SK-N-MC (cell line): ENCODE data around the gene LTO1.

Source experiments
- DNase-seq: peaks from one replicate; pipeline ENCODE4 v3.0.0-alpha.2; 2011; ENCODE audit warnings: low read depth, low spot score
- H3K27ac ChIP-seq: fragments of 200-600 bp; sonication (generic); 2 replicates; pipeline ENCODE4 v1.5.1; 2016; ENCODE audit warnings: mixed run types
- H3K36me3 ChIP-seq: fragments of 200-600 bp; sonication (generic); 2 replicates; pipeline ENCODE4 v1.6.1; 2017; ENCODE audit warnings: antibody characterized with exemption, low read length, mixed read lengths; ENCODE audit not compliant: insufficient read depth
- H3K4me3 ChIP-seq: fragments of 200-600 bp; sonication (generic); 2 replicates; pipeline ENCODE4 v1.5.1; 2016
- H3K9ac ChIP-seq: fragments of 200-600 bp; sonication (generic); 2 replicates; pipeline ENCODE4 v1.8.0; 2017; ENCODE audit warnings: mixed run types, mixed read lengths; ENCODE audit not compliant: insufficient read length
- H3K9me3 ChIP-seq: fragments of 200-600 bp; sonication (generic); 2 replicates; pipeline ENCODE4 v1.6.1; 2017; ENCODE audit warnings: low read depth, mild to moderate bottlenecking, antibody characterized with exemption, low read length, moderate library complexity, mixed read lengths
- EZH2 ChIP-seq: fragments of 200-600 bp; sonication (generic); IDR thresholded peaks from one replicate; pipeline ENCODE4 v1.6.1; 2017; ENCODE audit warnings: antibody characterized with exemption
- FOXP2 ChIP-seq: optimal IDR thresholded peaks from 2 replicates; pipeline ENCODE3; 2011; ENCODE audit warnings: mild to moderate bottlenecking, moderate library complexity; ENCODE audit not compliant: insufficient read depth; ENCODE audit errors: extremely low read length, control extremely low read depth
- POLR2AphosphoS5 ChIP-seq: IDR thresholded peaks from 2 replicates; pipeline ENCODE4 v1.6.1; 2012; ENCODE audit warnings: mild to moderate bottlenecking, low read depth, low read length, borderline replicate concordance

LTO1 gene

GRCh38 chr11:69653406-69653960, 21.7 kb downstream of the LTO1 start:
- no peaks in the 10 kb centered on the region for H3K9me3 ChIP-seq
- H3K36me3 ChIP-seq: peaks cover 58% of the 10 kb centered on the region
- H3K9ac ChIP-seq: no peak overlapping the region
- no peak overlapping the region for H3K4me3 ChIP-seq
- no peak for DNase-seq
- H3K27ac ChIP-seq: peak overlapping the region; percentile 98
- TF ChIP-seq FOXP2: no peak
- TF ChIP-seq POLR2AphosphoS5: no peak

- TF ChIP-seq POLR2AphosphoS5 (peak; percentile 61), EZH2 (no peak), FOXP2 (no peak)
- peak overlapping the region; percentile 98 for H3K27ac ChIP-seq
- no peak overlapping the region for H3K9ac ChIP-seq
- peaks cover 63% of the 10 kb centered on the region for H3K36me3 ChIP-seq
- no peak overlapping the region for H3K4me3 ChIP-seq
- no peaks in the 10 kb centered on the region for H3K9me3 ChIP-seq
- no peak for DNase-seq
These were observed 22.2 kb downstream of the LTO1 start for GRCh38 chr11:69652999-69653398.

- Histone ChIP-seq H3K9ac (no peak overlapping the region), H3K9me3 (no peaks in the 10 kb centered on the region), H3K27ac (peak overlapping the region; percentile 98), H3K36me3 (peaks cover 72% of the 10 kb centered on the region), H3K4me3 (no peak overlapping the region)
- no peak for DNase-seq
- TF ChIP-seq EZH2: no peak
- TF ChIP-seq POLR2AphosphoS5: peak; percentile 18
These were observed 23.1 kb downstream of the LTO1 start for GRCh38 chr11:69651834-69652620.

GRCh38 chr11:69650832-69651344, 24.3 kb downstream of the LTO1 start:
- peak overlapping the region; percentile 98 for H3K27ac ChIP-seq

GRCh38 chr11:69650081-69650831, 24.9 kb downstream of the LTO1 start:
- no peak for DNase-seq
- peak overlapping the region; percentile 50 for H3K9ac ChIP-seq
- TF ChIP-seq EZH2 (no peak), FOXP2 (no peak), POLR2AphosphoS5 (peak; percentile 46)
- peak overlapping the region; percentile 98 for H3K27ac ChIP-seq
- H3K36me3 ChIP-seq: peaks cover 90% of the 10 kb centered on the region
- no peak overlapping the region for H3K4me3 ChIP-seq
- H3K9me3 ChIP-seq: no peaks in the 10 kb centered on the region

More at GRCh38 chr11:69650832-69651344, 24.3 kb downstream of the LTO1 start:
- Histone ChIP-seq H3K9ac (no peak overlapping the region), H3K4me3 (no peak overlapping the region), H3K36me3 (peaks cover 84% of the 10 kb centered on the region), H3K9me3 (no peaks in the 10 kb centered on the region)
- TF ChIP-seq POLR2AphosphoS5: peak; percentile 10; the same call in 1 of the 2 replicates
- no peak for TF ChIP-seq EZH2
- DNase-seq: no peak

- no peaks in the 10 kb centered on the region for H3K9me3 ChIP-seq
- H3K9ac ChIP-seq: peak overlapping the region; percentile 50
- TF ChIP-seq POLR2AphosphoS5: no peak; the same call in 1 of the 2 replicates
- TF ChIP-seq EZH2: no peak
- no peak for TF ChIP-seq FOXP2
- peaks cover 97% of the 10 kb centered on the region for H3K36me3 ChIP-seq
- no peak overlapping the region for H3K4me3 ChIP-seq
- H3K27ac ChIP-seq: peak overlapping the region; percentile 98
- DNase-seq: no peak
These were observed 25.6 kb downstream of the LTO1 start for GRCh38 chr11:69649576-69649900.

GRCh38 chr11:69648679-69649575, 26.2 kb downstream of the LTO1 start:
- H3K27ac ChIP-seq: peak overlapping the region; percentile 98
- peaks cover 100% of the 10 kb centered on the region for H3K36me3 ChIP-seq
- H3K4me3 ChIP-seq: no peak overlapping the region
- no peak for DNase-seq
- peak overlapping the region; percentile 3 for H3K9ac ChIP-seq
- TF ChIP-seq FOXP2 (no peak), POLR2AphosphoS5 (peak; percentile 28; the same call in 1 of the 2 replicates)
- H3K9me3 ChIP-seq: no peaks in the 10 kb centered on the region
